ENCODE measurements around the gene SYNGR3.
"Not testable (repeated sequence)": the region's sequence is repeated elsewhere in the genome, so short reads cannot be mapped to it uniquely, and the experiment has no call there.

The SYNGR3 gene

DNA sequence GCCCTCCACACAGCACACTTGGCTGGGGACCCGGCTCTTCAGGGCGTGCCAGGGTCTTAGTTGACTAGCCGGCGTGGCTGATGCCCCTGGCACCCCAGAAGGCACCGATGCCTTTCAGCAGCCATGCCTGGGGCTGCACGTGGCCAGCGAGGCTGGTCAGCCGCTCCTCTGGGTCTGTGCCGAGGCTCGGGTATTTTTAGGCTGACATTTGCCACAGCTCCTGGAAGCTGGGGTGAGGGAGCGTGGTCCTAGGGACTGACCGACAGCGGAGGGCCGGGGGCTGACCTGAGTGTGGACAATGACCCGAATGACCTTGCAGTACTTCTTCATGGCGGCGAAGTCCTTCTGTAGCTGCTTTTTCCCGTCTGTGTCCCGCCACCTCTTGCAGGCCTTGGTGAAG lies 39.2 kb upstream of the SYNGR3 start:
- TF ChIP-seq, protein P1, sequence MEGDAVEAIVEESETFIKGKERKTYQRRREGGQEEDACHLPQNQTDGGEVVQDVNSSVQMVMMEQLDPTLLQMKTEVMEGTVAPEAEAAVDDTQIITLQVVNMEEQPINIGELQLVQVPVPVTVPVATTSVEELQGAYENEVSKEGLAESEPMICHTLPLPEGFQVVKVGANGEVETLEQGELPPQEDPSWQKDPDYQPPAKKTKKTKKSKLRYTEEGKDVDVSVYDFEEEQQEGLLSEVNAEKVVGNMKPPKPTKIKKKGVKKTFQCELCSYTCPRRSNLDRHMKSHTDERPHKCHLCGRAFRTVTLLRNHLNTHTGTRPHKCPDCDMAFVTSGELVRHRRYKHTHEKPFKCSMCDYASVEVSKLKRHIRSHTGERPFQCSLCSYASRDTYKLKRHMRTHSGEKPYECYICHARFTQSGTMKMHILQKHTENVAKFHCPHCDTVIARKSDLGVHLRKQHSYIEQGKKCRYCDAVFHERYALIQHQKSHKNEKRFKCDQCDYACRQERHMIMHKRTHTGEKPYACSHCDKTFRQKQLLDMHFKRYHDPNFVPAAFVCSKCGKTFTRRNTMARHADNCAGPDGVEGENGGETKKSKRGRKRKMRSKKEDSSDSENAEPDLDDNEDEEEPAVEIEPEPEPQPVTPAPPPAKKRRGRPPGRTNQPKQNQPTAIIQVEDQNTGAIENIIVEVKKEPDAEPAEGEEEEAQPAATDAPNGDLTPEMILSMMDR (IDR thresholded peaks at IDR 0.05; ENCODE audit: control insufficient read depth, insufficient read depth, low read depth, low read length, missing control alignments), result no peak
- H3K4me3 ChIP-seq (ENCODE audit: control insufficient read depth, low read depth, low read length), result no peak overlapping the region
- DNase-seq (ENCODE audit: low read depth), result no peak

DNA sequence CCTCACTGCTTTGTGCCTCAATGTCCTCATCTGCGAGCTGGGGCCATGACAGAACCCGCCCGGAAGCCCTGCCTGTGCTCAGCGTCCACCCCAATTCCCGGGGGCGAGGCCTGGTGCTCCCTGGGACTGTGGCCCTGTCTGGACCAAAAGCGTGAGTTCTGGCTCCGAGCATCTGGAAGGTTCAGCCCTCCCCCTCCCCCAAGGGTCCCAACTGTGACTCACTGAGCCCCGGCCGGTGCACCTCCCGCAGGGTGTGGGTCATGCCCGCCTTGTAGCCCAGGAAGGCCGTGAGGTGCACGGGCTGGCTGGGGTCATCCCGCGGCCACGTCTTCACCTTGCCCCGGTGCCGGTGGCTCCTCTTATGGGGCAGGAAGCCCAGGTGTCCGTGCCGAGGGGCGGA lies 36.0 kb upstream of the SYNGR3 start:
- no peak overlapping the region for H3K4me3 ChIP-seq (ENCODE audit: control insufficient read depth, low read depth, low read length)
- TF ChIP-seq, protein P1 (IDR thresholded peaks at IDR 0.05; ENCODE audit: control insufficient read depth, insufficient read depth, low read depth, low read length, missing control alignments), result no peak
- no peak for DNase-seq (ENCODE audit: low read depth)

GRCh38 chr16:1957434-1958142 lies 32.2 kb upstream of the SYNGR3 start:
- not testable (repeated sequence) for H3K4me3 ChIP-seq (ENCODE audit: control insufficient read depth, low read depth, low read length); DNase-seq (ENCODE audit: low read depth)

DNA sequence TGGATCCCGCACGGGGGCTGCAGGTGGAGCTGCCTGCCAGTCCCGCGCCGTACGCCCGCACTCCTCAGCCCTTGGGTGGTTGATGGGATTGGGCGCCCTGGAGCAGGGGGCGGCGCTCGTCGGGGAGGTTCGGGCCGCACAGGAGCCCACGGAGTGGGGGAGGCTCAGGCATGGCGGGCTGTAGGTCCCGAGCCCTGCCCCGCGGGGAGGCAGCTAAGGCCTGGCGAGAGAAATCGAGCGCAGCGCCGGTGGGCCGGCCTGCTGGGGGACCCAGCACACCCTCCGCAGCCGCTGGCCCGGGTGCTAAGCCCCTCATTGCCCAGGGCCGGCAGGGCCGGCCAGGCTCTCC lies 31.7 kb upstream of the SYNGR3 start:
- H3K4me3 ChIP-seq (ENCODE audit: control insufficient read depth, low read depth, low read length); DNase-seq (ENCODE audit: low read depth): not testable (repeated sequence)

- no peak overlapping the region for H3K4me3 ChIP-seq (ENCODE audit: control insufficient read depth, low read depth, low read length)
- no peak for DNase-seq (ENCODE audit: low read depth)
- TF ChIP-seq, protein P1 (IDR thresholded peaks at IDR 0.05; ENCODE audit: control insufficient read depth, insufficient read depth, low read depth, low read length, missing control alignments), result no peak
Observed at GRCh38 chr16:1958715-1959268, 31.0 kb upstream of the SYNGR3 start.

DNA sequence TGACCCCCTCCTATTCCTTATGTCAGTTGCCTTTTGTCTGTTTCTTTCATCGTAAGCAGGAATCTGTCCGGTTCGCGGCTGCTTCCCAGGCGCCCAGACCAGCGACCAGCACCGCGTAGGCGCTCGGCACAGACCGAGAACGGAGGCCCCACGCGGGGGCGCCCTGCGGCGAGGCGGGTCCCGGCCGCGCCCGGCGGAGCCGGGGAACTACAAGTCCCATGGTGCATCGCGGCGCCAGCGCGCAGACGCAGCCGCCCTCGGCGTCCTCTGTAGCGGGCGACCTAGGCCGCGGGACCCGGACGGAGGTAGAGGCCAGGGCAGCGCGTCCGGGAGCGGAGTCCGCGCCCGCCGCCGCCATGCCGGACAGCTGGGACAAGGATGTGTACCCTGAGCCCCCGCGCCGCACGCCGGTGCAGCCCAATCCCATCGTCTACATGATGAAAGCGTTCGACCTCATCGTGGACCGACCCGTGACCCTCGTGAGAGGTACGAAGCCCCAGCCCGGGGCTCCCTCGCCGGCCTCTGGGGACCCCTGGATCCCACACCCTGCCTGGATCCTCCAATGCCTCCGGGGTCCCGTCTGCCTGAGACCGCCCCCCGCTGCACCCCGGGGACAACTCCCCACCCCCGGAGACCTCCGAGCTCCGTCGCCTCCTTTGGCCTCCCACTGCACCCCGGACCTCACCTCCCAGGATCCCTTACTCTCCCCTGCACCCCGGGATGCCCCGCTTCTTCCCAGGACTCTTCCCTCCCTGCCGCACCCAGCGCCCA lies 30.3 kb upstream of the SYNGR3 start, which contains the start of gene NDUFB10:
TSS of gene NDUFB10 (plus strand) at position 270 of the 771 bp plus-strand sequence. CDS start at position 357, 87 bp downstream.
- TF ChIP-seq, protein P1 (IDR thresholded peaks at IDR 0.05; ENCODE audit: control insufficient read depth, insufficient read depth, low read depth, low read length, missing control alignments), result peak; percentile 35
- DNase-seq (ENCODE audit: low read depth), result peak; percentile 47
- H3K4me3 ChIP-seq (ENCODE audit: control insufficient read depth, low read depth, low read length), result peak within 1 kb of the TSS; percentile 81

DNA sequence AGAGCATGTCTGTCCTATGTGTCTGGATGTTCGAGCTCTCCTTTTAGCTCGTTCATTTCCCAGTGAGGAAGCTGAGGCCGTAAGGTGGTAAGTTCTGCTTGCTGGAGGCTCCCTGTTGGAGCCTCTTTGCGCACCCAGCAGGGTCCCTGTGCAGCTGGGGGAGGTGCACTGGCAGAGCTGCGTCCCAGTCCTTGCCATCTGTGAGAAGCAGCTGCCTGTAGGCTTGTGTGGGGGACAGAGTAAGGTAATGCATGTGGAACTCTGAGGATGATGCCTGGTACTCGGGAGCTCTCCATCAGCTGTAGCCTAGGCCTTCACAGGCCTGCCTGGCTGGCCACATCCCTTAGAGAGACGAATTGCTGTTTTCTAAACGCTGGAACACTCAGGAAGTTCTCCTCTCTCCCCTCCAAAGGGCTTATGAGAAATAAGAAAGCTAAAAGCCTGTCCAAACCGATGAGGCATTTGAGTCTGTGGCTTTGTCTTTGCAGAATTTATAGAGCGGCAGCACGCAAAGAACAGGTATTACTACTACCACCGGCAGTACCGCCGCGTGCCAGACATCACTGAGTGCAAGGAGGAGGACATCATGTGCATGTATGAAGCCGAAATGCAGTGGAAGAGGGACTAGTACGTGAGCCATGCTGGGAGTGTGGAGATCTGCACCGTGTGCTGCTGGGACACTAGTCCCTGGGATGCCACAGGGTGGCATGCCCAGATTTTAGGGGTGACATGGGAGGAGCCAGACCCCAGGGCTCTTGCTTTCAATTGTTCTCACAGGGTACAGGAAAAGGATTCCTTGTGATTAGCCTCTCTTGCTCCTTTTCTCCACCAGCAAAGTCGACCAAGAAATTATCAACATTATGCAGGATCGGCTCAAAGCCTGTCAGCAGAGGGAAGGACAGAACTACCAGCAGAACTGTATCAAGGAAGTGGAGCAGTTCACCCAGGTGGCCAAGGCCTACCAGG lies 28.8 kb upstream of the SYNGR3 start:
- H3K4me3 ChIP-seq (ENCODE audit: control insufficient read depth, low read depth, low read length), result peak overlapping the region; percentile 81
- TF ChIP-seq, protein P1 (IDR thresholded peaks at IDR 0.05; ENCODE audit: control insufficient read depth, insufficient read depth, low read depth, low read length, missing control alignments), result no peak
- DNase-seq (ENCODE audit: low read depth), result no peak
